H1 (cell line): Measurements from ENCODE around the gene SCAF1. TPM values are rescaled to one million over a fixed set of nuclear protein-coding genes. Genes with fewer than 3 reads are reported as not detected.

Source experiments
- CTCF ChIA-PET: fragments of 300-600 bp; sonication (Branson Sonifier 250); formaldehyde crosslinking; loops from one replicate; lab custom pipeline; 2021; ENCODE audit not compliant: partially characterized antibody; lab: Charles Lee
- POLR2A ChIA-PET: fragments of 300-600 bp; sonication (Branson Sonifier 250); formaldehyde crosslinking; loops from one replicate; lab custom pipeline; 2021; ENCODE audit warnings: inconsistent platforms; ENCODE audit not compliant: partially characterized antibody; lab: Charles Lee
- DNase-seq, 2 experiments: peaks; one replicate each; pipeline versions ENCODE4 v3.0.0 to v3.0.0-alpha.2; 2010 to 2022; ENCODE audit warnings: low spot score in 2 of 2, low read depth in 1 of 2, mixed read lengths in 1 of 2
- FAIRE-seq: peaks from 2 replicates; lab custom pipeline; 2011; peaks lifted over from hg19 to GRCh38; lab: Jason Lieb, UNC
- H2AFZ ChIP-seq: 2 replicates; pipeline ENCODE4 v1.8.1; 2012; ENCODE audit warnings: low read length, inconsistent platforms
- H2AK5ac ChIP-seq: 2 replicates; pipeline ENCODE4 v1.6.1; 2013; ENCODE audit warnings: low read depth, low read length
- H2BK120ac ChIP-seq: replicated peaks from 2 replicates; pipeline ENCODE3; 2013; ENCODE audit warnings: low read depth, low read length, inconsistent platforms
- H2BK12ac ChIP-seq: 2 replicates; pipeline ENCODE4 v1.6.1; 2013; ENCODE audit warnings: low read depth, low read length
- H2BK15ac ChIP-seq: 2 replicates; pipeline ENCODE4 v1.6.1; 2013; ENCODE audit warnings: low read length
- H2BK20ac ChIP-seq: 2 replicates; pipeline ENCODE4 v1.6.1; 2013; ENCODE audit warnings: low read length
- H2BK5ac ChIP-seq: 2 replicates; pipeline ENCODE4 v1.6.1; 2013; ENCODE audit warnings: low read depth, low read length
- H3K14ac ChIP-seq: 2 replicates; pipeline ENCODE4 v1.6.1; 2013; ENCODE audit warnings: inconsistent platforms; ENCODE audit not compliant: insufficient read length
- H3K18ac ChIP-seq: 2 replicates; pipeline ENCODE4 v1.6.1; 2013; ENCODE audit warnings: low read length; ENCODE audit errors: extremely low read depth
- H3K23ac ChIP-seq: 2 replicates; pipeline ENCODE4 v1.6.1; 2013; ENCODE audit warnings: inconsistent platforms; ENCODE audit not compliant: insufficient read length
- H3K23me2 ChIP-seq: 2 replicates; pipeline ENCODE4 v1.6.1; 2013; ENCODE audit warnings: low read depth, low read length
- H3K27ac ChIP-seq: 2 replicates; pipeline ENCODE4 v1.6.1; 2011; ENCODE audit warnings: low read depth, low read length, inconsistent platforms
- H3K27me3 ChIP-seq, 4 experiments: replicated peaks in 1 of 4; 1 replicate in 1 of 4; 2 replicates in 3 of 4; pipeline versions ENCODE4 v1.6.1 to v1.8.1; 2011 to 2013; ENCODE audit warnings: low read length in 3 of 4, mild to moderate bottlenecking in 3 of 4, inconsistent platforms in 2 of 4, mixed read lengths in 2 of 4, moderate library complexity in 1 of 4; ENCODE audit not compliant: control insufficient read depth in 3 of 4, insufficient read depth in 3 of 4; ENCODE audit errors: extremely low read depth in 1 of 4
- H3K36me3 ChIP-seq, 4 experiments: 2 replicates each; pipeline versions ENCODE4 v1.6.1 to v1.8.1; 2011 to 2013; ENCODE audit warnings: mild to moderate bottlenecking in 4 of 4, low read length in 3 of 4, moderate library complexity in 2 of 4, control low read depth in 1 of 4, inconsistent platforms in 1 of 4; ENCODE audit not compliant: insufficient read depth in 4 of 4, control insufficient read depth in 2 of 4
- H3K4ac ChIP-seq: replicated peaks from 2 replicates; pipeline ENCODE3; 2013; ENCODE audit warnings: low read length, low read depth, mixed read lengths, inconsistent platforms; ENCODE audit not compliant: insufficient read length
- H3K4me1 ChIP-seq, 4 experiments: replicated peaks in 1 of 4; 1 replicate in 1 of 4; 2 replicates in 3 of 4; pipeline versions ENCODE4 v1.6.1 to v1.8.1; 2011 to 2013; ENCODE audit warnings: low read length in 3 of 4, inconsistent platforms in 2 of 4, mixed read lengths in 1 of 4; ENCODE audit not compliant: insufficient read depth in 4 of 4, control insufficient read depth in 3 of 4
- H3K4me2 ChIP-seq, 2 experiments: 2 replicates each; pipeline versions ENCODE4 v1.6.1 to v1.8.1; 2011 to 2013; ENCODE audit warnings: low read depth in 2 of 2, low read length in 2 of 2, control low read depth in 1 of 2, inconsistent platforms in 1 of 2, mild to moderate bottlenecking in 1 of 2; ENCODE audit not compliant: insufficient read depth in 1 of 2
- H3K4me3 ChIP-seq, 4 experiments: fragments of 200-600, 300-600 bp in 1 of 4; sonication (generic), shearing (Covaris generic), sonication (Bioruptor Twin) in 1 of 4; 2 replicates each; pipeline versions ENCODE4 v1.5.1 to v1.8.1; 2011 to 2016; ENCODE audit warnings: low read length in 4 of 4, low read depth in 3 of 4, control low read depth in 2 of 4, inconsistent platforms in 2 of 4, mild to moderate bottlenecking in 2 of 4, mixed read lengths in 1 of 4, moderate library complexity in 1 of 4; ENCODE audit not compliant: insufficient read depth in 2 of 4; ENCODE audit errors: extremely low read depth in 1 of 4
- H3K56ac ChIP-seq: replicated peaks from 2 replicates; pipeline ENCODE3; 2013; ENCODE audit warnings: low read depth, mild to moderate bottlenecking, mixed read lengths, low read length, inconsistent platforms; ENCODE audit not compliant: insufficient read length
- H3K79me1 ChIP-seq: 2 replicates; pipeline ENCODE4 v1.6.1; 2013; ENCODE audit warnings: low read depth, low read length, control low read depth
- H3K79me2 ChIP-seq, 2 experiments: 2 replicates each; pipeline versions ENCODE4 v1.6.1 to v1.8.1; 2012 to 2013; ENCODE audit warnings: low read length in 2 of 2, mild to moderate bottlenecking in 2 of 2, inconsistent platforms in 1 of 2; ENCODE audit not compliant: insufficient read depth in 2 of 2, control insufficient read depth in 1 of 2
- H3K9ac ChIP-seq, 4 experiments: replicated peaks in 1 of 4; 1 replicate in 1 of 4; 2 replicates in 3 of 4; pipeline versions ENCODE4 v1.6.1 to v1.8.1; 2011 to 2013; ENCODE audit warnings: low read depth in 3 of 4, low read length in 3 of 4, control low read depth in 2 of 4, mild to moderate bottlenecking in 2 of 4, moderate library complexity in 2 of 4, inconsistent platforms in 1 of 4; ENCODE audit errors: extremely low read depth in 1 of 4
- H3K9me3 ChIP-seq, 2 experiments: 2 replicates each; pipeline versions ENCODE4 v1.6.1 to v1.8.1; 2012 to 2013; ENCODE audit warnings: mild to moderate bottlenecking in 2 of 2, moderate library complexity in 2 of 2, control low read depth in 1 of 2, inconsistent platforms in 1 of 2, low read depth in 1 of 2, low read length in 1 of 2, mixed read lengths in 1 of 2; ENCODE audit not compliant: insufficient read depth in 2 of 2
- H4K20me1 ChIP-seq, 2 experiments: replicated peaks in 1 of 2; 2 replicates each; pipeline versions ENCODE3 to v1.8.1; 2011 to 2013; ENCODE audit warnings: inconsistent platforms in 2 of 2, low read length in 2 of 2, mild to moderate bottlenecking in 1 of 2; ENCODE audit not compliant: insufficient read depth in 2 of 2, control insufficient read depth in 1 of 2
- H4K5ac ChIP-seq: 2 replicates; pipeline ENCODE4 v1.6.1; 2013; ENCODE audit warnings: low read length, low read depth, mixed read lengths, inconsistent platforms; ENCODE audit not compliant: insufficient read length
- H4K8ac ChIP-seq: 2 replicates; pipeline ENCODE4 v1.8.0; 2013; ENCODE audit warnings: mild to moderate bottlenecking, moderate library complexity, low read length, inconsistent platforms; ENCODE audit not compliant: insufficient read depth; ENCODE audit errors: extremely low read depth
- H4K91ac ChIP-seq: replicated peaks from 2 replicates; pipeline ENCODE3; 2013; ENCODE audit warnings: low read length, mixed read lengths, inconsistent platforms; ENCODE audit not compliant: insufficient read length
- CBX8 ChIP-seq: fragments of 300-800, 300-1000 bp; sonication (generic); IDR thresholded peaks from 2 replicates; pipeline ENCODE4 v1.7.1; 2016; ENCODE audit warnings: low read depth, low read length, borderline replicate concordance
- CREB1 ChIP-seq: IDR thresholded peaks from 2 replicates; pipeline ENCODE4 v1.6.1; 2012; ENCODE audit warnings: inconsistent platforms
- EGR1 ChIP-seq: IDR thresholded peaks from 2 replicates; pipeline ENCODE4 v1.6.1; 2011; ENCODE audit warnings: low read depth, low read length, borderline replicate concordance
- GTF2F1 ChIP-seq: IDR thresholded peaks from 2 replicates; pipeline ENCODE4 v1.6.1; 2012; ENCODE audit warnings: low read depth, low read length, improper control_type of control experiment, borderline replicate concordance
- JUND ChIP-seq: IDR thresholded peaks from 2 replicates; pipeline ENCODE4 v1.6.1; 2011; ENCODE audit warnings: mild to moderate bottlenecking, improper control_type of control experiment, low read length
- KDM5A ChIP-seq: fragments of 200-600 bp; IDR thresholded peaks from 2 replicates; pipeline ENCODE4 v1.7.1; 2012; ENCODE audit warnings: mild to moderate bottlenecking, low read length, inconsistent platforms, mixed read lengths
- PHF8 ChIP-seq: fragments of 200-600 bp; sonication (generic); conservative IDR thresholded peaks from 2 replicates; pipeline ENCODE4 v1.7.1; 2012; ENCODE audit warnings: low read depth, mild to moderate bottlenecking, inconsistent platforms, low read length, moderate library complexity
- POU5F1 ChIP-seq: IDR thresholded peaks from 2 replicates; pipeline ENCODE4 v1.6.1; 2011; ENCODE audit warnings: low read depth, mild to moderate bottlenecking, low read length, moderate library complexity
- RBBP5 ChIP-seq: IDR thresholded peaks from 2 replicates; pipeline ENCODE4 v1.7.1; 2012; ENCODE audit warnings: low read depth, mild to moderate bottlenecking, inconsistent platforms, low read length, moderate library complexity, borderline replicate concordance
- RFX5 ChIP-seq: IDR thresholded peaks from 2 replicates; pipeline ENCODE4 v1.6.1; 2011; ENCODE audit warnings: low read depth, low read length, improper control_type of control experiment, borderline replicate concordance
- SAP30 ChIP-seq: fragments of 300-600 bp; sonication (generic); IDR thresholded peaks from 2 replicates; pipeline ENCODE4 v1.7.1; 2012; ENCODE audit warnings: low read length, moderate library complexity, mild to moderate bottlenecking, inconsistent platforms; ENCODE audit not compliant: insufficient read depth, insufficient replicate concordance
- SP4 ChIP-seq: IDR thresholded peaks from 2 replicates; pipeline ENCODE4 v1.6.1; 2012; ENCODE audit warnings: low read length, inconsistent platforms
- TAF1 ChIP-seq: IDR thresholded peaks from 2 replicates; pipeline ENCODE4 v1.6.1; 2011; ENCODE audit warnings: mild to moderate bottlenecking, low read depth, low read length
- TBP ChIP-seq: IDR thresholded peaks from 2 replicates; pipeline ENCODE4 v1.6.1; 2011; ENCODE audit warnings: low read depth, low read length, improper control_type of control experiment
- ZNF274 ChIP-seq: IDR thresholded peaks from 2 replicates; pipeline ENCODE4 v1.7.0; 2012; ENCODE audit warnings: low read length, borderline replicate concordance; ENCODE audit errors: extremely low read depth
- WGBS, 2 experiments: shearing (Covaris generic) in 1 of 2; methylation state at CpG; one replicate each; pipeline versions ENCODE4 v1.1.6 to v1.1.7; 2013 to 2015; ENCODE audit warnings: low lambda C conversion rate in 2 of 2, mixed read lengths in 2 of 2, inconsistent platforms in 1 of 2, low coverage in 1 of 2, missing lambda C conversion rate in 1 of 2; ENCODE audit not compliant: insufficient replicate concordance in 2 of 2, insufficient coverage in 1 of 2, insufficient read length in 1 of 2; ENCODE audit errors: extremely low coverage in 1 of 2, missing lambda C conversion rate in 1 of 2; 5-methylcytosine and 5-hydroxymethylcytosine counted together
- polyA plus RNA-seq, 7 experiments: library from polyadenylated mRNA; depleted of rRNA in 3 of 7; stranded (reverse) in 5 of 7; unstranded in 2 of 7; fragments of >200 nt in 5 of 7; fragments of 200-250 nt in 2 of 7; gene quantifications; 1 replicate in 5 of 7; 2 replicates in 1 of 7; 4 replicates in 1 of 7; pipeline versions ENCODE4 v1.2.1 to v1.2.3, GENCODE V29; 2011 to 2013; ENCODE audit warnings: missing spikeins in 2 of 7, mixed read lengths in 2 of 7
- total RNA-seq: library from RNA; stranded (reverse); fragmentation: NEBNext Ultra II Directional; extraction: Animal tissue kit (Norgen Biotek cat#: 25700); gene quantifications from 2 replicates; pipeline ENCODE4 v1.2.1, GENCODE V29; 2021

SCAF1 gene
- total and polyA plus RNA-seq, 2 of the 8 experiments (the other 6 are each of a cell fraction or from before 2014, with no cell fraction given): 9.7 to 81.7 TPM

GRCh38 chr19:49653466-49653806 lies 11.4 kb downstream of the SCAF1 start:
- peak overlapping the region; percentile 4; the same call in 1 of the 2 replicates for H4K8ac ChIP-seq
- WGBS, 2 experiments: 92% methylated on average over 5 of the region's 13 CpGs; no CpG with 5 or more reads in 1 of the 2 experiments
- H3K4me3 ChIP-seq: no peak overlapping the region
- H3K9ac ChIP-seq: no peak overlapping the region
- DNase-seq: no peak
- no peaks in the 10 kb centered on the region for H3K23me2 ChIP-seq
- H3K36me3 ChIP-seq: peaks cover 13 to 70% (median 42%) of the 10 kb centered on the region in 4 experiments; a peak in 7 of 8 replicates
- no peak overlapping the region for H3K56ac ChIP-seq
- H4K91ac ChIP-seq: no peak overlapping the region
- H3K79me1 ChIP-seq: peaks cover 7% of the 10 kb centered on the region; the same call in 1 of the 2 replicates
- no peak overlapping the region for H3K27ac ChIP-seq
- no peak overlapping the region for H3K23ac ChIP-seq
- no peaks in the 10 kb centered on the region; a peak in 1 of 4 replicates for H3K79me2 ChIP-seq
- no peak overlapping the region for H2AK5ac ChIP-seq
- no peak overlapping the region for H2AFZ ChIP-seq
- H2BK12ac ChIP-seq: no peak overlapping the region
- no peak overlapping the region for H3K14ac ChIP-seq
- no peaks in the 10 kb centered on the region for H3K9me3 ChIP-seq
- H3K4ac ChIP-seq: no peak overlapping the region
- no peak overlapping the region for H3K4me2 ChIP-seq
- no peaks in the 10 kb centered on the region for H3K27me3 ChIP-seq
- H4K5ac ChIP-seq: no peak overlapping the region
- H3K4me1 ChIP-seq: peaks cover 0 to 14% (median 5%) of the 10 kb centered on the region in 4 experiments; a peak in 4 of 7 replicates
- H3K18ac ChIP-seq: no peak overlapping the region
- peaks cover 6 to 17% of the 10 kb centered on the region in 2 experiments for H4K20me1 ChIP-seq
- POLR2A ChIA-PET: interaction anchor here (0.9 to 18.0 kb wide), 5 partner anchors 9 to 60 kb away, joined by 4 to 275 read pairs (median 34); partner anchors contain the start of genes ADM5, BCL2L12, IRF3 and PRMT1
- H2BK120ac ChIP-seq: no peak overlapping the region
- CTCF ChIA-PET: interaction anchor here (1.0 to 1.6 kb wide), 2 partner anchors 20 to 35 kb away, joined by 4 to 5 read pairs; partner anchors contain the start of gene ADM5
- no peak for FAIRE-seq
- no peak overlapping the region for H2BK5ac ChIP-seq
- no peak overlapping the region for H2BK15ac ChIP-seq
- H2BK20ac ChIP-seq: no peak overlapping the region
- TF ChIP-seq SAP30 (no peak), POU5F1 (no peak), ZNF274 (no peak), KDM5A (no peak), SP4 (no peak), CREB1 (no peak), EGR1 (no peak), PHF8 (no peak), TBP (no peak), RFX5 (no peak), JUND (no peak), CBX8 (no peak), RBBP5 (no peak), GTF2F1 (no peak), TAF1 (no peak)
